ENCODE measurements around the gene LRCOL1.

Gene LRCOL1

GRCh38 chr12:132560614-132561426, 49.6 kb downstream of the LRCOL1 start:
- TF ChIP-seq, protein P1, sequence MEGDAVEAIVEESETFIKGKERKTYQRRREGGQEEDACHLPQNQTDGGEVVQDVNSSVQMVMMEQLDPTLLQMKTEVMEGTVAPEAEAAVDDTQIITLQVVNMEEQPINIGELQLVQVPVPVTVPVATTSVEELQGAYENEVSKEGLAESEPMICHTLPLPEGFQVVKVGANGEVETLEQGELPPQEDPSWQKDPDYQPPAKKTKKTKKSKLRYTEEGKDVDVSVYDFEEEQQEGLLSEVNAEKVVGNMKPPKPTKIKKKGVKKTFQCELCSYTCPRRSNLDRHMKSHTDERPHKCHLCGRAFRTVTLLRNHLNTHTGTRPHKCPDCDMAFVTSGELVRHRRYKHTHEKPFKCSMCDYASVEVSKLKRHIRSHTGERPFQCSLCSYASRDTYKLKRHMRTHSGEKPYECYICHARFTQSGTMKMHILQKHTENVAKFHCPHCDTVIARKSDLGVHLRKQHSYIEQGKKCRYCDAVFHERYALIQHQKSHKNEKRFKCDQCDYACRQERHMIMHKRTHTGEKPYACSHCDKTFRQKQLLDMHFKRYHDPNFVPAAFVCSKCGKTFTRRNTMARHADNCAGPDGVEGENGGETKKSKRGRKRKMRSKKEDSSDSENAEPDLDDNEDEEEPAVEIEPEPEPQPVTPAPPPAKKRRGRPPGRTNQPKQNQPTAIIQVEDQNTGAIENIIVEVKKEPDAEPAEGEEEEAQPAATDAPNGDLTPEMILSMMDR (IDR thresholded peaks at IDR 0.05; ENCODE audit: low read depth, low read length, missing control alignments), result peak; percentile 74
- in situ Hi-C loops (cut with HindIII; ENCODE audit: low sequenced_read_pairs), result no loop called here
- peak; percentile 9 for DNase-seq (ENCODE audit: low read depth)
- H3K4me3 ChIP-seq (ENCODE audit: low read depth, low read length), result peak overlapping the region; percentile 56

GRCh38 chr12:132560364-132560613, 50.1 kb downstream of the LRCOL1 start:
- TF ChIP-seq, protein P1 (IDR thresholded peaks at IDR 0.05; ENCODE audit: low read depth, low read length, missing control alignments), result no peak
- DNase-seq (ENCODE audit: low read depth), result no peak
- peak overlapping the region; percentile 56 for H3K4me3 ChIP-seq (ENCODE audit: low read depth, low read length)
- in situ Hi-C loops (cut with HindIII; ENCODE audit: low sequenced_read_pairs), result no loop called here

DNA sequence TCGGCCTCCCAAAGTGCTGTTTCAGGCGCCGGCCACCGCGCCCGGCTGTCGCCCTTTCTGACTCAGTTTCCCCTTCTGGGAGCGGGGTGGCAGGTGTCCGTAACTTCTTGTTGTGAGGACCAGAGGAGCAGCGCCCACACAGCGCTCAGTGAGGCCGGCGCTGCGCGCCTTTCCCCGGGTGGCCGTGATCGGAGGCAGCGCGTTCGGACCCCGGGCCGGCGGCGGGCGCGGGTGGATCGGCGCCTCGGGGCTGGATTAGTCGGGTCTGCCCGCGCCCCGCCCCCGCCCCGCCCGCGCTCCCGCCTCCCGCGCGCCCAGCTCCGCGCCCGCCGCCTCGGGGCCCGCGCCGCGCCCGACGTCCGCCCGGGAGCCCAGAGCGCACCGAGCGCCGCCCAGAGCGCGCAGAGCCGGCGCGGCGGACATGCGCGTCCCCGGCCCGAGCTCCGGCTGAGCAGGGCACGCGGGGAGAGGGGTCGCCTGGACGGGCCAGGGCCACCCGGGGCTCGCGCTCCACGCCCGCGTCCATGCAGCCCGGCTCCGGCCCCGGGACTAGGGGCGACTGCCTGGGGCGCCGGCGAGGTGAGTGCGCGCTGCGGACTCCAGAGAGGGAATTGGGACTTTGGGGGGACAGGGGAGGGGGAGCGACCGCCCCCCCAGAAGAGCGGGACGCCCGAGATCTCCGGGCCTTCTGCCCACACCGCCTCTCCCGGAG, 50.6 kb downstream of the LRCOL1 start:
- no peak for DNase-seq (ENCODE audit: low read depth)
- TF ChIP-seq, protein P1 (IDR thresholded peaks at IDR 0.05; ENCODE audit: low read depth, low read length, missing control alignments), result no peak
- H3K4me3 ChIP-seq (ENCODE audit: low read depth, low read length), result peak overlapping the region; percentile 56

GRCh38 chr12:132558861-132559623, 51.3 kb downstream of the LRCOL1 start:
- no peak for DNase-seq (ENCODE audit: low read depth)
- TF ChIP-seq, protein P1 (IDR thresholded peaks at IDR 0.05; ENCODE audit: low read depth, low read length, missing control alignments), result no peak
- H3K4me3 ChIP-seq (ENCODE audit: low read depth, low read length), result peak overlapping the region; percentile 56
- in situ Hi-C loops (cut with HindIII; ENCODE audit: low sequenced_read_pairs), result no loop called here

More for the DNA sequence above, 50.6 kb downstream of the LRCOL1 start:
- in situ Hi-C loops (cut with HindIII; ENCODE audit: low sequenced_read_pairs), result no loop called here

- H3K4me3 ChIP-seq (ENCODE audit: low read depth, low read length), result no peak overlapping the region
- in situ Hi-C loops (cut with HindIII; ENCODE audit: low sequenced_read_pairs), result no loop called here
- TF ChIP-seq, protein P1 (IDR thresholded peaks at IDR 0.05; ENCODE audit: low read depth, low read length, missing control alignments), result no peak
- DNase-seq (ENCODE audit: low read depth), result no peak
Observed at GRCh38 chr12:132558042-132558856, 52.1 kb downstream of the LRCOL1 start.
